ENCODE data around the gene KDM6B. TPM values are rescaled to one million over a fixed set of nuclear protein-coding genes. Genes with fewer than 3 reads are reported as not detected.
A peak's percentile ranks its signal among the peaks of the same experiment; 100 is the strongest.
"Not testable (repeated sequence)": the region's sequence is repeated elsewhere in the genome, so short reads cannot be mapped to it uniquely, and the experiment has no call there.

The KDM6B gene
- total RNA-seq, 1 donor from 2014 or later: 96.0 TPM

DNA sequence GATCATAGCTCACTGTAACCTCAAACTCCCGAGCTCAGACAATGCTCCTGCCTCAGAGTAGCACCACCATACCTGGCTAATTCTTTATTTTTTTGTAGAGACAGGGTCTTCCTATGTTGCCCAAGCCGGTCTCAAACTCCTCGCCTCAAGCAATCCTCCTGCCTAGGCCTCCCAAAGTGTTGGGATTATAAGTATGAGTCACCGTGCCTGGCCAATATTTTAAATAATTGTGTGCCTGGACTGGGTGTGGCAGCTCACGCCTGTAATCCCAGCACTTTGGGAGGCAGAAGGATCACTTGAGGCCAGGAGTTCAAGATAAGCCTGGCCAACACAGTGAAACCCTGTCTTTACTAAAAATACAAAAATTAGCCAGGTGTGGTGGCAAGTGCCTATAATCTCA lies 30.4 kb downstream of the KDM6B start:
- H3K27me3 Mint-ChIP-seq (ENCODE audit: low read depth); DNase-seq (ENCODE audit: low spot score); H3K9me3 Mint-ChIP-seq; intact Hi-C loops (cut with micrococcal nuclease); H3K4me3 Mint-ChIP-seq (ENCODE audit: low read depth); H3K27ac Mint-ChIP-seq: not testable (repeated sequence)
- Mint-ChIP-seq H3K36me3 (ENCODE audit: low read depth) (peaks cover 57% of the 10 kb centered on the region), H3K4me1 (ENCODE audit: low read depth) (peaks cover 29% of the 10 kb centered on the region)

DNA sequence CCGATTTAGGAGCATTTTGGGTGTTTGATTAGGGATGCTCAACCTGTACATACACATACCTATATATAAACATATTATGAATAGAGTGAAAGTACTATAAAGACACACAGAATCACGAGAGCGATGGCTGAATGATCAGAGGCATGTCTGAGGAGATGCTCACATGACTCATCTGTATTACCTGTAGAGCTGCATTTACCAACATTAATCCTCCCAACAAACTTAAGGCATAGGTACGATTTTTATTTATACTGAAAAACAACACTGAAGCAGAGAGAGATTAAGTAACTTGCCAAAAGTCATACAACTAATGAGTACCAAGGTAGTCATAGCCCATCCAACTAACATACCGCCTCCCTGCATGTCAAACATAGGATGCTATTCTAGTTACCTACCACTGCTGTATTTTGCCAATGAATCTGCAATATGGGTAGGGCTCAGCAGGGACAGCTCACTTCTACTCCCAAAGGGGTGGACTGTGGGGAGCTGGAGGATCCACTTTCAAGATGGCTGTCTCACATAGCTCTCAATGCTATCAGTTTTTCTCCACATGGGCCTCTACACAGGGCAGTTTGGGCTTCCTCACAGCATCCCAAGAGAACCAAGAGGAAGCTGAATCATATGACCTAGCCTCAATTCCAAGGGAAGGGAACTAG lies 31.1 kb downstream of the KDM6B start:
- Mint-ChIP-seq H3K27me3 (ENCODE audit: low read depth) (no peaks in the 10 kb centered on the region), H3K4me1 (ENCODE audit: low read depth) (peaks cover 24% of the 10 kb centered on the region), H3K4me3 (ENCODE audit: low read depth) (no peak overlapping the region), H3K9me3 (no peaks in the 10 kb centered on the region), H3K27ac (no peak overlapping the region), H3K36me3 (ENCODE audit: low read depth) (peaks cover 51% of the 10 kb centered on the region)
- no peak for DNase-seq (ENCODE audit: low spot score)
- intact Hi-C loops (cut with micrococcal nuclease): no loop called here

GRCh38 chr17:7867881-7868329 lies 33.9 kb downstream of the KDM6B start:
- Mint-ChIP-seq H3K4me1 (ENCODE audit: low read depth) (peaks cover 21% of the 10 kb centered on the region), H3K27ac (peak overlapping the region; percentile 33), H3K27me3 (ENCODE audit: low read depth) (no peaks in the 10 kb centered on the region), H3K9me3 (no peaks in the 10 kb centered on the region), H3K4me3 (ENCODE audit: low read depth) (peak overlapping the region; percentile 13), H3K36me3 (ENCODE audit: low read depth) (peaks cover 32% of the 10 kb centered on the region)
- no peak for DNase-seq (ENCODE audit: low spot score)
- intact Hi-C loops (cut with micrococcal nuclease): no loop called here

- no peak overlapping the region for H3K4me3 Mint-ChIP-seq (ENCODE audit: low read depth)
- H3K4me1 Mint-ChIP-seq (ENCODE audit: low read depth): peaks cover 16% of the 10 kb centered on the region
- no peak overlapping the region for H3K27ac Mint-ChIP-seq
- no peaks in the 10 kb centered on the region for H3K9me3 Mint-ChIP-seq
- no peaks in the 10 kb centered on the region for H3K27me3 Mint-ChIP-seq (ENCODE audit: low read depth)
- no peak for DNase-seq (ENCODE audit: low spot score)
- peaks cover 27% of the 10 kb centered on the region for H3K36me3 Mint-ChIP-seq (ENCODE audit: low read depth)
- intact Hi-C loops (cut with micrococcal nuclease): no loop called here
Observed at GRCh38 chr17:7873051-7873450, 39.0 kb downstream of the KDM6B start.

GRCh38 chr17:7875804-7876370 lies 41.9 kb downstream of the KDM6B start:
- no peaks in the 10 kb centered on the region for H3K9me3 Mint-ChIP-seq
- H3K4me3 Mint-ChIP-seq (ENCODE audit: low read depth): no peak overlapping the region
- intact Hi-C loops (cut with micrococcal nuclease): no loop called here
- no peak overlapping the region for H3K27ac Mint-ChIP-seq
- peaks cover 9% of the 10 kb centered on the region for H3K4me1 Mint-ChIP-seq (ENCODE audit: low read depth)
- H3K36me3 Mint-ChIP-seq (ENCODE audit: low read depth): peaks cover 27% of the 10 kb centered on the region
- no peaks in the 10 kb centered on the region for H3K27me3 Mint-ChIP-seq (ENCODE audit: low read depth)
- DNase-seq (ENCODE audit: low spot score): no peak

GRCh38 chr17:7878234-7878633 lies 44.2 kb downstream of the KDM6B start:
- Mint-ChIP-seq H3K27ac (no peak overlapping the region), H3K27me3 (ENCODE audit: low read depth) (no peaks in the 10 kb centered on the region), H3K4me1 (ENCODE audit: low read depth) (peaks cover 9% of the 10 kb centered on the region)

DNA sequence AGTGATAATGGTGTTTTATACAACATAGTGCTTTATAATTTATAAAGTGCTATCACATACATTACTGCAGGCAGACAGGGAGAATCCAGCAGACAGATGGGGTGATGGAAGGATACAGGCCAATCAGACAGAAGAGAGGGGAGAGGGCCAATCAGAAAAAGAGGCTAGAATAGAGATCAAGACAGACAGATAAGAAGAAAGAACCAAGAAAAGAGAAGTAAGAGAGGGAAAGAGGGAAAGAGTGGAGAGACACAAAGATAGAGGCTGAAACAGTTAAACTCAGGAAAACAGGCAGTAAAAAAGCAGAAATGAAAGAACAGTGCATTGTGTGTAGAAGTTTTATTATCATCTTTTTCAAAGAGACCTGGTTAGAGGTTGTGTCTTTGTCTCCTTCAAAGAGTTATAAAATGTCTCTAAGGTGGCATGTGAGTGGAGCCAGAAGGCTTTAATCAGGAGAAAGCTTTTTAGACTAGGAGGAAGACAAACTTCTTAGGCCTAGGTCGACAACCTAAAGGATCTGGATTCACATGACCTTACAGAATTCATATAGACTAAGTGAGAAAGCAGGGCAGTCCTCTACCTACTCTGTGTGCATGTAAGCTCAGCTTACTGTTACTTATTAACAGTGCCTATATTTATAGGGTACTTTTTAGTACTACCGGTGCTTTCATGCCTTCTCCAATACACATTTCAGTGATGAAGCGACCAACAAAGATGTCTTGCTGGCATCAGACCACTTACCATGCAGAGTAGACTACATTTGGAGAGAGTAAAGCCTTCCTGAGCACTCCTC lies 46.3 kb downstream of the KDM6B start:
- H3K27me3 Mint-ChIP-seq (ENCODE audit: low read depth): no peaks in the 10 kb centered on the region
- H3K36me3 Mint-ChIP-seq (ENCODE audit: low read depth): peaks cover 11% of the 10 kb centered on the region
- intact Hi-C loops (cut with micrococcal nuclease): loop anchor here (10.0 kb wide), 1 partner anchor 245 kb away; the partner anchor contains the start of gene HES7
- H3K9me3 Mint-ChIP-seq: no peaks in the 10 kb centered on the region
- no peak overlapping the region for H3K4me3 Mint-ChIP-seq (ENCODE audit: low read depth)
- peaks cover 8% of the 10 kb centered on the region for H3K4me1 Mint-ChIP-seq (ENCODE audit: low read depth)
- DNase-seq (ENCODE audit: low spot score): no peak
- H3K27ac Mint-ChIP-seq: no peak overlapping the region

More at GRCh38 chr17:7878234-7878633, 44.2 kb downstream of the KDM6B start:
- intact Hi-C loops (cut with micrococcal nuclease): no loop called here
- no peak for DNase-seq (ENCODE audit: low spot score)
- Mint-ChIP-seq H3K36me3 (ENCODE audit: low read depth) (peaks cover 23% of the 10 kb centered on the region), H3K4me3 (ENCODE audit: low read depth) (no peak overlapping the region), H3K9me3 (no peaks in the 10 kb centered on the region)

- H3K9me3 Mint-ChIP-seq: no peaks in the 10 kb centered on the region
- peaks cover 8% of the 10 kb centered on the region for H3K36me3 Mint-ChIP-seq (ENCODE audit: low read depth)
- intact Hi-C loops (cut with micrococcal nuclease): loop anchor here (10.0 kb wide), 1 partner anchor 243 kb away; the partner anchor contains the start of gene HES7
- no peak for DNase-seq (ENCODE audit: low spot score)
- H3K27me3 Mint-ChIP-seq (ENCODE audit: low read depth): no peaks in the 10 kb centered on the region
- no peak overlapping the region for H3K27ac Mint-ChIP-seq
- H3K4me1 Mint-ChIP-seq (ENCODE audit: low read depth): peaks cover 5% of the 10 kb centered on the region
- H3K4me3 Mint-ChIP-seq (ENCODE audit: low read depth): no peak overlapping the region
Observed at GRCh38 chr17:7881276-7882054, 47.4 kb downstream of the KDM6B start.

GRCh38 chr17:7882068-7882467 lies 48.1 kb downstream of the KDM6B start:
- no peaks in the 10 kb centered on the region for H3K27me3 Mint-ChIP-seq (ENCODE audit: low read depth)
- intact Hi-C loops (cut with micrococcal nuclease): loop anchor here (10.0 kb wide), 1 partner anchor 243 kb away; the partner anchor contains the start of gene HES7
- no peaks in the 10 kb centered on the region for H3K9me3 Mint-ChIP-seq
- H3K4me3 Mint-ChIP-seq (ENCODE audit: low read depth): no peak overlapping the region
- H3K4me1 Mint-ChIP-seq (ENCODE audit: low read depth): peaks cover 7% of the 10 kb centered on the region
- DNase-seq (ENCODE audit: low spot score): no peak
- peaks cover 8% of the 10 kb centered on the region for H3K36me3 Mint-ChIP-seq (ENCODE audit: low read depth)
- no peak overlapping the region for H3K27ac Mint-ChIP-seq

- Mint-ChIP-seq H3K4me1 (ENCODE audit: low read depth) (peaks cover 5% of the 10 kb centered on the region), H3K9me3 (no peaks in the 10 kb centered on the region), H3K4me3 (ENCODE audit: low read depth) (no peak overlapping the region), H3K27me3 (ENCODE audit: low read depth) (no peaks in the 10 kb centered on the region), H3K27ac (no peak overlapping the region), H3K36me3 (ENCODE audit: low read depth) (peaks cover 8% of the 10 kb centered on the region)
- no peak for DNase-seq (ENCODE audit: low spot score)
- intact Hi-C loops (cut with micrococcal nuclease): loop anchor here (10.0 kb wide), 1 partner anchor 242 kb away; the partner anchor contains the start of gene HES7
Observed at GRCh38 chr17:7882629-7883028, 48.6 kb downstream of the KDM6B start.

All from activated T-helper 2 cell treated with anti-CD3 and anti-CD28 coated beads, Interferon-gamma antibody, Interleukin-2, Interleukin-4, amounts not matched to agents 10 μg/mL and 5 μg/mL and 100 μg/mL, durations not matched to agents 14 hours and 24 hours and 36 hours (primary cell).